ENCODE results near the gene CTSC. TPM values are rescaled to one million over a fixed set of nuclear protein-coding genes. Genes with fewer than 3 reads are reported as not detected.

The CTSC gene
- total RNA-seq, 1 donor from 2014 or later = 109 TPM

DNA sequence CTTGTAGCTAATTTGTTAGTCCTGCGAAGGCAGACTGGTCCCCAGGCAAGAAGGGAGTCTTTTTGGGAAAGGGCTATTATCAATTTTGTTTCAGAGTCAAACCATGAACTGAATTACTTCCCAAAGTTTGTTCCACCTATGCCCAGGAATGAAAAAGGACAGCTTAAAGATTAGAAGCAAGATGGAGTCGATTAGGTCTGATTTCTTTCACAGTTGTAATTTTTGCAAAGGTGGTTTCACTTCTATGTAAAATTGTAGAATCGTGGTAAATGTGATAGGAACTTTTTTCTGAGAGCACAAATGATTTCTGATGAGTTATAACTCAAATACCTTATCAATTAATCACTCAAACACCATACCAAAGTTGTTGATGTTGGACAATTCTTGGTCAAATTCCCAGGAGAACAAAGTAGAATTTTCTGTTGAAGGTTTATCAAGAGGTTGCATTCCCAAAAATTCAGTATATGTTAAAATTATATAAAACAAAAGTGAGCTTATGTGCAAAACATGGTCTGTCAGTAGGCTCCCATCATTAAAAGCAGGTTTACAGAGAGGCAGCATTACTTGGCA lies 2.9 kb upstream of the CTSC start:
- H3K4me3 ChIP-seq (ENCODE audit: low read depth, low read length) = no peak overlapping the region
- H3K36me3 ChIP-seq (ENCODE audit: control insufficient read depth, insufficient read depth, low read length) = no peaks in the 10 kb centered on the region
- DNase-seq (ENCODE audit: low read depth) = no peak
- TF ChIP-seq, protein P1, sequence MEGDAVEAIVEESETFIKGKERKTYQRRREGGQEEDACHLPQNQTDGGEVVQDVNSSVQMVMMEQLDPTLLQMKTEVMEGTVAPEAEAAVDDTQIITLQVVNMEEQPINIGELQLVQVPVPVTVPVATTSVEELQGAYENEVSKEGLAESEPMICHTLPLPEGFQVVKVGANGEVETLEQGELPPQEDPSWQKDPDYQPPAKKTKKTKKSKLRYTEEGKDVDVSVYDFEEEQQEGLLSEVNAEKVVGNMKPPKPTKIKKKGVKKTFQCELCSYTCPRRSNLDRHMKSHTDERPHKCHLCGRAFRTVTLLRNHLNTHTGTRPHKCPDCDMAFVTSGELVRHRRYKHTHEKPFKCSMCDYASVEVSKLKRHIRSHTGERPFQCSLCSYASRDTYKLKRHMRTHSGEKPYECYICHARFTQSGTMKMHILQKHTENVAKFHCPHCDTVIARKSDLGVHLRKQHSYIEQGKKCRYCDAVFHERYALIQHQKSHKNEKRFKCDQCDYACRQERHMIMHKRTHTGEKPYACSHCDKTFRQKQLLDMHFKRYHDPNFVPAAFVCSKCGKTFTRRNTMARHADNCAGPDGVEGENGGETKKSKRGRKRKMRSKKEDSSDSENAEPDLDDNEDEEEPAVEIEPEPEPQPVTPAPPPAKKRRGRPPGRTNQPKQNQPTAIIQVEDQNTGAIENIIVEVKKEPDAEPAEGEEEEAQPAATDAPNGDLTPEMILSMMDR (IDR thresholded peaks at IDR 0.05; ENCODE audit: insufficient read depth, low read length, poor library complexity, severe bottlenecking) = no peak
- H3K27me3 ChIP-seq (ENCODE audit: control insufficient read depth, insufficient read depth, low read length) = no peaks in the 10 kb centered on the region

DNA sequence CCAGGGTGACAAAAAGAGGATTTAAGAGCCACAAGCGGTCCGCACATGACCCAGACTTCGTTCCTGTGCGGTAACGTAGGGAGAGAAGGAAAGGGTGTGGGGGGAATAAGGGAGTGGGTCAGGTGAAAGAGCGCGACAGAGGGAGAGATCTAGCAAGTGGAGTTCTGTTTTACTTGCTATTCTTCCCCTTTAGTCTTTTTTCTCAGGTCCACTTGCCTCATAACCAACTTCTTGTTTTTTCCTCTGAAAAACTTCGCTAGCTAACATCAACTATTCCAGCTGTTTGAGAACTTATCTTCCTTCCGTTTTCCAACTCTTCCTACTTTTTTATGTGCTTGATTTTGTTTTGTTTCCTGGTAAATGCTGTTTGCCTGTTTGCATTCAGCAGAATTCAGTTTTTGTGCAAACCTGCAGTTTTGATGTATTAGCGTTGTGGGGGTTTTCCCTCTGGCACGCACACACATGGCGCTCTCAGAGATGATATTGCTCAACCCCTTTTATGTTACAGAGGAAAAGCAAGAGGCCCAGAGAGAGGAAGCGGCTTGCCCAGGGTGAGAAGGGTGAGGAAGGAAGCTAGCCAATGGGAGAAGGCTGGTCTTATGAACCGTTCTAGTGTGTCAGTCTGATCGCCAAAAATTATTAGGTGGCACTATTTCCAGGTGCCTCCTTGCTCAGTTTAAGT lies 592 bp upstream of the CTSC start:
- no peaks in the 10 kb centered on the region for H3K27me3 ChIP-seq (ENCODE audit: control insufficient read depth, insufficient read depth, low read length)
- DNase-seq (ENCODE audit: low read depth) = no peak
- TF ChIP-seq, protein P1 (IDR thresholded peaks at IDR 0.05; ENCODE audit: insufficient read depth, low read length, poor library complexity, severe bottlenecking) = no peak
- peak overlapping the region; percentile 64 for H3K4me3 ChIP-seq (ENCODE audit: low read depth, low read length)
- no peaks in the 10 kb centered on the region for H3K36me3 ChIP-seq (ENCODE audit: control insufficient read depth, insufficient read depth, low read length)

DNA sequence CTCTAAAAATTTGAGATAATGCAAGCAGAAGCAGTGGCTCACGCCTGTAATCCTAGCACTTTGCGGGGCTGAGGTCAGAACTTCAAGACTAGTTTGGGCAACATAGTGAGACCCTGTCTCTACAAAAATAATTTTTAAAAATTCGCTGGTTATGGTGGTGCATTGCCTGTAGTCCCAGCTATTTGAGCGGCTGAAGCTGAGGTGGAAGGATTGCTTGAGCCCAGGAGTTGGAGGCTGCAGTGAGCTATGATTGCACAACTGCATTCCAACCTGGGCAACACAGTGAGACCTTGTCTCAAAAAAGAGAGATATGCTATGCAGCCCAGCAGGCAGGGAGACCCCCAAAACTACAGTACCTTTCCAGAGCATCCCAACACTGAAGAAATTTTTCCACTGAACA lies 2.3 kb downstream of the CTSC start:
- TF ChIP-seq, protein P1 (IDR thresholded peaks at IDR 0.05; ENCODE audit: insufficient read depth, low read length, poor library complexity, severe bottlenecking) = no peak
- no peak for DNase-seq (ENCODE audit: low read depth)
- Histone ChIP-seq H3K27me3 (ENCODE audit: control insufficient read depth, insufficient read depth, low read length) (no peaks in the 10 kb centered on the region), H3K4me3 (ENCODE audit: low read depth, low read length) (peak overlapping the region; percentile 7), H3K36me3 (ENCODE audit: control insufficient read depth, insufficient read depth, low read length) (no peaks in the 10 kb centered on the region)

- DNase-seq (ENCODE audit: low read depth) = no peak
- no peak overlapping the region for H3K4me3 ChIP-seq (ENCODE audit: low read depth, low read length)
- TF ChIP-seq, protein P1 (IDR thresholded peaks at IDR 0.05; ENCODE audit: insufficient read depth, low read length, poor library complexity, severe bottlenecking) = no peak
- H3K27me3 ChIP-seq (ENCODE audit: control insufficient read depth, insufficient read depth, low read length) = no peaks in the 10 kb centered on the region
- H3K36me3 ChIP-seq (ENCODE audit: control insufficient read depth, insufficient read depth, low read length) = no peaks in the 10 kb centered on the region
Measured at GRCh38 chr11:88333862-88334261, 3.7 kb downstream of the CTSC start.

DNA sequence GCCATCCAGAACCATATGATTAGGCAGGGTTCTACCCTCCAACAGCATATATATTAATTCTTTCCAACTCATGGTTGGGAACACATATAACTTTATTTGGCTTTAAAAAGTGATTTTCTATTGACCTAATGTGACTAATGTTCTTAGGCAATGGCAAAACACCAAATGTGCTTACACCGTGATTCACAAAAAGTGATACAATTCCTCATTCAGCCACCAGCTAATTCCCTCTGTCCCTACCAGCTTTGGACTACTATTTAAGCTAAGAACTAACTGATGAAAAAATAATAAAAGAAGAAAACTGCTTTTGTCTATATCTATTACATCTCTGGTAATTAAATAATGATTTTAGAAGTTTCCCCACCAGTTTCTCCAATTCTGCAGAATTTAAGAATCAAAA lies 4.7 kb downstream of the CTSC start:
- TF ChIP-seq, protein P1 (IDR thresholded peaks at IDR 0.05; ENCODE audit: insufficient read depth, low read length, poor library complexity, severe bottlenecking) = no peak
- DNase-seq (ENCODE audit: low read depth) = no peak
- Histone ChIP-seq H3K27me3 (ENCODE audit: control insufficient read depth, insufficient read depth, low read length) (no peaks in the 10 kb centered on the region), H3K36me3 (ENCODE audit: control insufficient read depth, insufficient read depth, low read length) (no peaks in the 10 kb centered on the region), H3K4me3 (ENCODE audit: low read depth, low read length) (no peak overlapping the region)

Data from kidney epithelial cell (primary cell).